Caki2 (cell line): Measurements from ENCODE around the gene OR2AG1. TPM values are rescaled to one million over a fixed set of nuclear protein-coding genes. Genes with fewer than 3 reads are reported as not detected.

ENCODE experiments used
- total RNA-seq: library from RNA; depleted of rRNA; stranded (reverse); fragments of >200 nt; shearing (Covaris generic); gene quantifications from 2 replicates; pipeline ENCODE4 v1.2.3, GENCODE V29; 2014; ENCODE audit warnings: low replicate concordance; rRNA removed

The OR2AG1 gene
- total RNA-seq, 1 experiment from 2014 or later: not detected

Other genes starting within 250 kb of the OR2AG1 start
- 17.5 and 31.2 TPM in 2 replicates for gene RRP8, start 179.4 kb upstream of the OR2AG1 start, total RNA-seq
- gene ILK, start 179.2 kb upstream of the OR2AG1 start, total RNA-seq: 134 and 153 TPM in 2 replicates
- gene TAF10, start 170.8 kb upstream of the OR2AG1 start, total RNA-seq: 35.0 and 69.0 TPM in 2 replicates
- 17.4 and 30.0 TPM in 2 replicates for gene TPP1, start 163.6 kb upstream of the OR2AG1 start, total RNA-seq
- gene DCHS1, start 127.2 kb upstream of the OR2AG1 start, total RNA-seq: 0.03 TPM in 1 of 2 replicates, not detected in the other
- gene MRPL17, start 99.7 kb upstream of the OR2AG1 start, total RNA-seq: 118 and 460 TPM in 2 replicates
- gene OR2AG2, start 11.0 kb upstream of the OR2AG1 start, total RNA-seq: not detected in 2 replicates
- gene OR6A2, start 16.7 kb downstream of the OR2AG1 start, total RNA-seq: not detected in 2 replicates
- not detected in 2 replicates for gene OR10A5, start 62.7 kb downstream of the OR2AG1 start, total RNA-seq
- gene OR10A2, start 80.0 kb downstream of the OR2AG1 start, total RNA-seq: not detected in 2 replicates
- not detected in 2 replicates for gene OR10A4, start 93.6 kb downstream of the OR2AG1 start, total RNA-seq
- gene OR2D2, start 109.5 kb downstream of the OR2AG1 start, total RNA-seq: not detected in 2 replicates
- gene OR2D3, start 138.0 kb downstream of the OR2AG1 start, total RNA-seq: not detected in 2 replicates
- 1.5 and 6.3 TPM in 2 replicates for gene ZNF215, start 143.4 kb downstream of the OR2AG1 start, total RNA-seq
- gene ZNF214, start 237.3 kb downstream of the OR2AG1 start, total RNA-seq: 2.0 and 27.9 TPM in 2 replicates
- gene NLRP14, start 237.5 kb downstream of the OR2AG1 start, total RNA-seq: not detected in 2 replicates